Astrocyte (in vitro differentiated cells and primary cell): Measurements from ENCODE around the gene DNASE2.

ENCODE experiments used
- EZH2 ChIP-seq: IDR thresholded peaks from 2 replicates; pipeline ENCODE4 v1.6.1; 2012; ENCODE audit warnings: mild to moderate bottlenecking, low read length, inconsistent platforms; ENCODE audit not compliant: insufficient read depth
- TF ChIP-seq, protein P1 (sequence below): IDR thresholded peaks from 2 replicates; pipeline ENCODE4 v1.5.1; 2011; ENCODE audit warnings: low read depth, mild to moderate bottlenecking, inconsistent platforms, low read length, moderate library complexity; ENCODE audit not compliant: insufficient read depth

DNA sequence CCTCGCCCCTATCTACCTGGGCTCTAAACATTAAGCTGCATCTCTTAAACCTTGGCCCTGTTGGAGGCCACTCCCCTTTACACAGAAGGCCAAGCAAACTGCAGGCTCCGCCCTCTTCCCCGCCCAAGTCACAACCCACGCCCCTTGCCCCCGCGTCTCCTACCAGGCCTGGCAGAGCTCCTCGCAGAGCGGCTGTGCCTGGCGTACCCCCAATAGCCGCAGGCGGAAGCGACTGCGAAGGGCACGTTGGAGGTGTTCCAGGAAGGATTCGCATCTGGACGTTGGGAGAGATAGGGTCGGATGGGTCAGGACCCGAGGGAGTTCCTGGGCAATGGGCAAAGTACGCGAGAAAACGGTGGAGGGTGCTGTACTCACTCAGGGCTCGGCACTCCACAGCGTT lies 52.8 kb downstream of the DNASE2 start:
- TF ChIP-seq, protein P1, sequence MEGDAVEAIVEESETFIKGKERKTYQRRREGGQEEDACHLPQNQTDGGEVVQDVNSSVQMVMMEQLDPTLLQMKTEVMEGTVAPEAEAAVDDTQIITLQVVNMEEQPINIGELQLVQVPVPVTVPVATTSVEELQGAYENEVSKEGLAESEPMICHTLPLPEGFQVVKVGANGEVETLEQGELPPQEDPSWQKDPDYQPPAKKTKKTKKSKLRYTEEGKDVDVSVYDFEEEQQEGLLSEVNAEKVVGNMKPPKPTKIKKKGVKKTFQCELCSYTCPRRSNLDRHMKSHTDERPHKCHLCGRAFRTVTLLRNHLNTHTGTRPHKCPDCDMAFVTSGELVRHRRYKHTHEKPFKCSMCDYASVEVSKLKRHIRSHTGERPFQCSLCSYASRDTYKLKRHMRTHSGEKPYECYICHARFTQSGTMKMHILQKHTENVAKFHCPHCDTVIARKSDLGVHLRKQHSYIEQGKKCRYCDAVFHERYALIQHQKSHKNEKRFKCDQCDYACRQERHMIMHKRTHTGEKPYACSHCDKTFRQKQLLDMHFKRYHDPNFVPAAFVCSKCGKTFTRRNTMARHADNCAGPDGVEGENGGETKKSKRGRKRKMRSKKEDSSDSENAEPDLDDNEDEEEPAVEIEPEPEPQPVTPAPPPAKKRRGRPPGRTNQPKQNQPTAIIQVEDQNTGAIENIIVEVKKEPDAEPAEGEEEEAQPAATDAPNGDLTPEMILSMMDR, result no peak
- no peak for TF ChIP-seq EZH2
